Subcutaneous adipose tissue (tissue), 4 donors: ENCODE measurements around the gene LAMB4. TPM values are rescaled to one million over a fixed set of nuclear protein-coding genes. Genes with fewer than 3 reads are reported as not detected.

Experiments used
- CTCF ChIP-seq: fragments of 450-650 bp; IDR thresholded peaks from one replicate; pipeline ENCODE4 v1.5.1; 2016; ENCODE audit warnings: low read depth, mild to moderate bottlenecking, control low read depth, antibody characterized with exemption, moderate library complexity
- total RNA-seq, 4 donors: library from RNA; depleted of rRNA; stranded (reverse); fragments of >200 nt; gene quantifications; one replicate each; pipeline ENCODE4 v1.1.0, GENCODE V29; 2016

Gene LAMB4
- total RNA-seq, 4 donors from 2014 or later = not detected

GRCh38 chr7:108026647-108027046 is 103.5 kb downstream of the LAMB4 start:
- no peak for TF ChIP-seq CTCF

GRCh38 chr7:108026116-108026515 is 104.0 kb downstream of the LAMB4 start:
- TF ChIP-seq CTCF = no peak

GRCh38 chr7:108024538-108024937 is 105.6 kb downstream of the LAMB4 start:
- TF ChIP-seq CTCF = no peak

GRCh38 chr7:108020585-108020984 is 109.6 kb downstream of the LAMB4 start:
- no peak for TF ChIP-seq CTCF

- TF ChIP-seq CTCF = no peak
Observed at GRCh38 chr7:108018668-108019067, 111.5 kb downstream of the LAMB4 start.

- TF ChIP-seq CTCF = no peak
Observed at GRCh38 chr7:108017776-108018151, 112.4 kb downstream of the LAMB4 start.

GRCh38 chr7:108016841-108017775 is 113.1 kb downstream of the LAMB4 start:
- no peak for TF ChIP-seq CTCF
